GM21515 (cell line): ENCODE results near the gene PLSCR3.

ENCODE experiments used
- ATAC-seq: cut with Tn5 transposase; IDR thresholded peaks from one replicate; pipeline ENCODE4 v1.9.1; 2021; ENCODE audit not compliant: unreplicated experiment

Gene PLSCR3

DNA sequence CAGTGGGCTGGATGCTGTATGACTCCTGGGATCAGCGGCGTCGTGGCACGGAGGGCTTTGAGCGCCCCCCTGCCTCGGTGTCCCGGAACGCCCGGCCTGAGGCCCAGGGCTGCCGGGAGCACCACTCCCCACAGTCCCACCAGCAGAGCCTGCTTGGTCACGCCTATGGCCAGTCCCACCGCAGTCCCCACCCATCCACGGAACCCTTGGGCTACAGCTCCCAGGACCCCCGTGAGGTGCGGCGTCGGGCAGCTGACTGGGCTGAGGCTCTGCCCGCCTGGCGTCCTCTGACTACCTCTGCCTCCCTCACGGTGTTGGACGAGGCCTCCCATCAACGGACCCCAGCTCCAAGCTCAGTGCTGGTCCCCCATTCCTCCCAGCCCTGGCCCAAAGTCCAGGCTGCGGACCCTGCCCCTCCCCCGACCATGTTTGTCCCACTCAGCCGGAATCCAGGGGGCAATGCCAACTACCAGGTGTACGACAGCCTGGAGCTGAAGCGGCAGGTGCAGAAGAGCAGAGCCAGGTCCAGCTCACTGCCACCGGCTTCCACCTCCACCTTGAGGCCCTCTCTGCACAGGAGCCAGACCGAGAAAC is 32.7 kb upstream of the PLSCR3 start:
- ATAC-seq = no peak

DNA sequence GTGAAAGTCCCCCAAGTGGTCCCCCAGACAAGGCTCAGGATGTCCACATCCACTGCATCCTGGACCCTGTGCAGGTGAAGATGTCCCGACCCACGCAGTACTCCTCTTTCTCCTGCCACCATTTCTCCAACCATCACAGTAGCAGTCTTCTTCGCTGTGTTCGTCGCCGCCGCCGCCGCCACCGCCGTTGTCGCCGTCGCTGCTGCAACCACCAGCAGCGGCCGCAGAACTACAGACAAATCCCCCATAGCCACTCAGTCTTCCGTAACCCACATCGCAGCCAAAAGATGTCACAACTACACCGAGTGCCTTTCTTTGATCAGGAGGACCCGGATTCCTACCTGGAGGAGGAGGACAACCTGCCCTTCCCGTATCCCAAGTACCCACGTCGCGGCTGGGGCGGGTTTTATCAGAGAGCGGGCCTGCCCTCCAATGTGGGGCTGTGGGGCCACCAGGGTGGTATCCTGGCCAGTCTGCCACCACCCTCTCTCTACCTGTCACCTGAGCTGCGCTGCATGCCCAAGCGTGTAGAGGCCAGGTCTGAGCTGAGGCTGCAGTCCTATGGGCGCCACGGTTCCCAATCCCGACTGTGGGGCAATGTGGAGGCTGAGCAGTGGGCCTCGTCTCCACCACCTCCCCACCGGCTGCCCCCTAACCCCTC is 32.0 kb upstream of the PLSCR3 start:
- ATAC-seq = no peak

DNA sequence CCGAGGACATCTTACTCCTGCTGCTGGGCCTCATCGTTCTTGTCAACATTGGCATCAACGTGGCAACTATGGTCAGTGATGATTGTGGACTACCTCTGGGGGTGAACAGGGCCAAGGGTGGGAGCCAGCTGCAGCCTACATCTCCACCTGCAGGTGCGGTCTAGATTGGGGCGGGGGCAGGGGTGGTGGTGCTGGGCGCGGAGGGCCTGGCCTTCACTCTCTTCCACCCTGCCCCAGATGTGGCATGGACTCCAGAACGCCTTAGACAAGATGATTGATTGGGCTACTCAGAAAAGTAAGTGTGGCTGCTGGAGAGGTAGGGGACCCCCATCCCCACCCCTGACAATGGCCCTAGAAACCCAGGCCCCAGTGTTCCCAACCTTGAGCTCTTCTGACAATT is 31.4 kb upstream of the PLSCR3 start:
- ATAC-seq = no peak

DNA sequence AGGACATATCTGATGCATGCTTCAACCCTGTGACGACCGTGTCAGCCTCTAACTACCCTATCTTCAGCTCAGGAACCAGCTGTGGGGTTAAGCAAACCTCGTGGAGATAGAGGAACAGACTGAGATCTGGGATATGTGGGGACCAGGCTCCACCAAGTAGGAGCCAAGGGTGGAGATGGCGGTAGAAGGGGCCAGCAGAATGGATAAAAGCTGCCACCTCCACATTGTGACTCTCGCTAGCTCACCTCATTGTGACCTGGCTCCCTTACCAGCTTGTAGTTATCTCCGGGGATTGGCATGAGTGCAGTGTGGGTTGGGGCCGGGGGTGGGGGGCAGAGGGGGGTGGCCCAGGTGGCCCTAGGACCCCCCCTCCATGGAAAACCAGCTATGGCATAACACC is 31.0 kb upstream of the PLSCR3 start, which contains the start of gene SPEM2:
SPEM2 (plus strand) TSS at position 301 of the 400 bp plus-strand sequence; CDS start at position 374, 73 bp downstream.
- no peak for ATAC-seq

DNA sequence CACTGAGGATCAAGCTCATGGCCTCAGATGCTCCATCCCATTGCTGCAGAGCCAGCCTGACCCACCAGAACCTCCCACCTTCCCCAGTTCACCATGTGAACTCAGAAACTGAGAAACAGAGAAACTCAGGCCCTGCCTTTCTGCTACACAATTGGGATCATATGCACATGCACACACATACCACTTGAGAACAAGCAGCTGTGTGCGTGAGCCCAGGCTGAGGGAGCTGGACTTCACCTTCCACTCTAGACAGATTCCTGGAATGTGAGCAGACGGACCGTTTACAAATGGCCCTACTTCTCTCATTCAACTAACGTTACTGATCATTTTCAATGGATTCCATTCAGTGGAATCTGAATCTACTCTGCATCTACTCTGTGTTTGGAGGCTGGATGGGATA is 29.4 kb upstream of the PLSCR3 start:
- no peak for ATAC-seq

DNA sequence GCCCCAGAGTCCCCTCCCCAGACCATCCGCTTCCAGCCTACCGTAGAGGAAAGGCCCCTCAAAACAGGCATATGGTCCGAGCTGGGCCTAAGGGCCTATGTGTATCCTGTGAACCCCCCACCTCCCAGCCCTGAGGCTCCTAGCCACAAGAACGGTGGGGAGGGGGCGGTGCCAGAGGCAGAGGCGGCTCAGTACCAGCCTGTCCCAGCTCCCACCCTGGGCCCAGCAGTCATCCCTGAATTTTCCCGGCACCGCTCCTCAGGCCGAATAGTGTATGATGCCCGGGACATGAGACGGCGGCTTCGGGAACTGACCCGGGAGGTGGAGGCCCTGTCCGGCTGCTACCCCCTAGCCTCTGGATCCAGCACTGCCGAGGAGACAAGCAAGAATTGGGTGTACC is 26.9 kb upstream of the PLSCR3 start:
- no peak for ATAC-seq

DNA sequence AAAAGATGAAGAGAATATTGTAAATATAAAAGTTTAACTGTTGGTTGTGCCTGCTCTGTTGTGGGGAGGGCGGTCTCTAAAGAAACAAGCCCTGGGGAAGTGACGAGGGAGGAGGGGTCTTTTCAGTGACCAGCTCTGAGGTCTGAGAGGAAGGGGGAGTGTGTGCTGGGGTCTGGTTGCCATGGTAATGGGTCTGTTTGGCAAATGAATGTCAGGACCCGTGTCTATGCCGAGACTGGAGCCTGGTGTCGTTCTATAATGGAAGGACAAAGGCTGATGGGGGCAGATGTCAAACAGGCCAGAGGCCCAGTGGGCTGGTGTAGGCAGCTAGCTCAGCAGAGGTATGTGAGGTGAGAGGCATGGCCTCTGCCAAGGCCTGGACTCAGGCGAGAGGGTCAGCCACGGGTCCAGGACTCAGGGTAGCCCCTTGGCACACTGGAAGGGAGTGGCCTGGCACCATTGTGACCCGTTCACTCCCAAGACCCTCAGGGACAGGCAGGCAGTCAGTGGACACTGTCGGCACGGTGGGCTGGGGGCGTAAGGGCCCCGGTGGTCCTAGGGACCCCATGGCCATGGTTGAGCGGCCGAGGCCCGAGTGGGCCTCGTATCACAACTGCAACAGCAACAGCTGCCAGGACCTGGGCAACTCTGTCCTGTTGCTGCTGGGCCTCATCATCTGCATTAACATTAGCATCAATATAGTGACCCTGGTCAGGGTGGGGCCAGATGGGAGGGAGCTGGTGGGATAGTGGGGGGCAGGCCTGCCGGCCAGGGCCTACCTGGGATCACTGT is 25.7 kb upstream of the PLSCR3 start, which contains the start of gene SPEM1:
SPEM1 (plus strand) TSS at position 506 of the 792 bp plus-strand sequence; CDS start at position 567, 61 bp downstream.
- ATAC-seq = no peak

DNA sequence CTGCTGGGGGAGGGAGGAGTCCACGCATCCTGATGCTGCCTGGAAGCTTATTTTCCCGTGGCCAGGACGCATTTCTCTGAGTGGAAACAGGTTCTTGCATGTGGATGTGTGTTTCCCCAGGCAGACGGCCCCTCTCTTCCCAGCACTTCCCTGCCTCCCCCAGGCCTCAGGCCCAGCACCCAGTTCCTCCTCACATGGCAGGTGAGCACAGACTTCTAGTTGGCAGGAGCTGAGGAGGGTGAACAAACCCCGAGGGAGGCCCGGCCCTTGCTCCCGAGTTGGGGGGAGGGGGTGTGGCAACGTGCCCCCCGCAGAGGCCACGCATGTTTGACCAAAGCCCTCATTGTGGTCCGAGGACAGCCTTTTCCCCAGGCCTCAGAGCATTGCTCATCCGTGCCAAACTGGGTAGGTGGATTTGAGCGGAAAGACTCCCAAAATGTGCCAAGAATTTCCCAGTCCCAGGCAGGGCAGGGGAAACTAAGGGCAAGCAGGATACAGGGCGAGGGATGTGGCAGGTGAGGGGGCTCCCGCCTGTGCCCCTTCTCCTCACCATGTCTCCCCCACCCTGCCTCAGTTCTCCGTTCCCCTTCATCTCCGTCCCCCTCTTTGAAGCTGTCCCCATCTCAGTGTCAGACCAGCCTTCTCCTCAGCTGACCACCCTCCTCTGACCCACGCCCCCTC is 24.3 kb upstream of the PLSCR3 start:
- ATAC-seq = no peak

DNA sequence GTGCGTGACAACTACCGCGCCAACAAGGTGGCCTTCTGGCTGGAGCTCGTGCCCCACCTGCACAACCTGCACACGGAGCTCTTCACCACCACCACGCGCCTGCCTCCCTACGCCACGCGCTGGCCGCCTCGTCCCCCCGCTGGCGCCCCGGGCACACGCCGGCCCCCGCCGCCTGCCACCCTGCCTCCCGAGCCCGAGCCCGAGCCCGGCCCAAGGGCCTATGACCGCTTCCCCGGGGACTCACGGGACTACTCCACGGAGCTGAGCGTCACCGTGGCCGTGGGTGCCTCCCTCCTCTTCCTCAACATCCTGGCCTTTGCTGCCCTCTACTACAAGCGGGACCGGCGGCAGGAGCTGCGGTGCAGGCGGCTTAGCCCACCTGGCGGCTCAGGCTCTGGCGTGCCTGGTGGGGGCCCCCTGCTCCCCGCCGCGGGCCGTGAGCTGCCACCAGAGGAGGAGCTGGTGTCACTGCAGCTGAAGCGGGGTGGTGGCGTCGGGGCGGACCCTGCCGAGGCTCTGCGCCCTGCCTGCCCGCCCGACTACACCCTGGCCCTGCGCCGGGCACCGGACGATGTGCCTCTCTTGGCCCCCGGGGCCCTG is 22.8 kb upstream of the PLSCR3 start:
- ATAC-seq = no peak

DNA sequence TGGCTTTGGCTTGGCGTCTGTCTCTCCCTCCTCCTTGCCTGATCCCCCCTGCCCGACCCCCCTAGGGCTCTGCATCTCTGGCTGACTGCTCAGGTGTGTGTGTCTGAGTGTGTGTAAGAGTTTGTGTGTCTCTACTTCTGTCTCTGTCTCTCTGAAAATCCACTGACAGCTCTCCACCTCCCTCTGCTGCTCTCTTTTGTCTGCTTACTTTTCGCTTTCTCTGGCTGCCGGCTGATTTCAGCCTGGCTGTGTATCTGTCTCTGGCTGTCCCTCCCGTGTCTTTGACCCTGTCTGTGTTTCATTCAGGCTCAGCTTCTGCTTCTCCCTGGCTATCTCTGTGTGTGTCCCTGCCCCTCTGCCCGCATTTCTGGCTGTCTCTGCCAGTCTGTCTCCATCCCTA is 22.0 kb upstream of the PLSCR3 start:
- no peak for ATAC-seq

DNA sequence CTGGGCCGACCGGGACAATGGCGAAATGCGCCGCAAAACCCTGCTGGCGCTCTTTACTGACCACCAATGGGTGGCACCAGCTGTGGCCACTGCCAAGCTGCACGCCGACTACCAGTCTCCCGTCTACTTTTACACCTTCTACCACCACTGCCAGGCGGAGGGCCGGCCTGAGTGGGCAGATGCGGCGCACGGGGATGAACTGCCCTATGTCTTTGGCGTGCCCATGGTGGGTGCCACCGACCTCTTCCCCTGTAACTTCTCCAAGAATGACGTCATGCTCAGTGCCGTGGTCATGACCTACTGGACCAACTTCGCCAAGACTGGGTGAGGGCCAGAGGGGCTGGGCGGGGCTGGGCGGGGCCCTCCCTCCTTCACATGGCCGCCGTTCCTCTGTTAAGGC is 21.5 kb upstream of the PLSCR3 start:
- ATAC-seq = no peak

DNA sequence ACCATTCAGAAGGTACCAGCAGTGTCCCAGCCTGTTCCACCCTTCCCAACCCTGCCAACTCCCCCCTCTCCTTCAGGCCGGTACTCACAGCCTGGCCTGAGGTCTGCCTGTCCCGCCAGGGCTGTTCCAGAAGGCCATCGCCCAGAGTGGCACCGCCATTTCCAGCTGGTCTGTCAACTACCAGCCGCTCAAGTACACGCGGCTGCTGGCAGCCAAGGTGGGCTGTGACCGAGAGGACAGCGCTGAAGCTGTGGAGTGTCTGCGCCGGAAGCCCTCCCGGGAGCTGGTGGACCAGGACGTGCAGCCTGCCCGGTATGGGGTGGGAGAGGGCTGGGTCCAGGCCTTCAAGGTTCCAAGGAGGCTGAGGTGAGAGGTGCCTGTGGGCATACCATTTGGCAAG is 20.5 kb upstream of the PLSCR3 start:
- ATAC-seq = no peak

DNA sequence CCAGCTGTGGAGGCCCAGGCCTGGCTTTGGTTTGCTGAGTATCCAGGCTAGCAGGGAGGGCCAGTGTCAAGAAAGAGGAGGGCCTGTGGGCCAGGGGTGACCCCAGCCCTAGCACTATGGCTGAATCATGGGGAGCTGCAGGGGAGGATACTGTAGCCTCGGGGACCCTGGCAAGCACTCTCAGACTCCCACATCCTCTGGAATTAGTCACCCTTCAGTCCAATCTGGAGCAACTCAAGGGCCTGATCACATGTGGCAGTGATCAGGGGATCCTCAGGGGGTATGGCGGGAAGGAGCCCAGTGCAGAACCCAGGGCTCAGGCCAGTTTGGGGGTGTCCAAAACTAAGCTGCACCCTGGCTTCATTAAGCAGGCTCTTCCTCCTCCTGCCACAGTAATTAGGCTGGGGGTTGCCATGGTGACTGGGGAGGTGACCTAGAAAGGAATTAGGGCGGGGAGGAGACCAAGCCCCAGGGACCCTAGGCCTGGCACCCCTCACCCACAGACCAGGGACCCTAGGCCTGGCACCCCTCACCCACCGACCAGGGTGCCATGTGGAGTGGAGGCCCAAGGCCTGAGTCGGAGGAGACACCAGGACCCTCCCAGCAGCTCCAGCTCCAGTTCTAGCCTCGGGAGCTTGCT is 19.1 kb upstream of the PLSCR3 start:
- ATAC-seq = no peak

DNA sequence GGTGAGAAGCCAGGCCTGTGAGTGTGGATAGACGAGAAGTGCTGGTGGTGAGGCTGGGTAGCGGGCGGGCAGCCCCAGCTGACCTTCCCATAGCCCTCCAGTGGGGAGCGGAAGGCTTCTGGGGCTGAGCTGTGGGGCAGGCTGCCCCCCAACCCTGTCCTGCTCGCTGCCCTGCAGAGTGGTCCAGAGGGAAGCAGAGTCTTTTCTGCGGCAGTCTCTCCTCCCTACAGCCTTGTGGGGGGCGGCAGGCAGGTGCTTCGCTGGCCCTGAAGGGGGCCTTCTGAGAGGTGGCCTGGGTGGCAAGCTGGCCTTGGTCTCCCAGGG is 17.1 kb upstream of the PLSCR3 start:
- no peak for ATAC-seq

DNA sequence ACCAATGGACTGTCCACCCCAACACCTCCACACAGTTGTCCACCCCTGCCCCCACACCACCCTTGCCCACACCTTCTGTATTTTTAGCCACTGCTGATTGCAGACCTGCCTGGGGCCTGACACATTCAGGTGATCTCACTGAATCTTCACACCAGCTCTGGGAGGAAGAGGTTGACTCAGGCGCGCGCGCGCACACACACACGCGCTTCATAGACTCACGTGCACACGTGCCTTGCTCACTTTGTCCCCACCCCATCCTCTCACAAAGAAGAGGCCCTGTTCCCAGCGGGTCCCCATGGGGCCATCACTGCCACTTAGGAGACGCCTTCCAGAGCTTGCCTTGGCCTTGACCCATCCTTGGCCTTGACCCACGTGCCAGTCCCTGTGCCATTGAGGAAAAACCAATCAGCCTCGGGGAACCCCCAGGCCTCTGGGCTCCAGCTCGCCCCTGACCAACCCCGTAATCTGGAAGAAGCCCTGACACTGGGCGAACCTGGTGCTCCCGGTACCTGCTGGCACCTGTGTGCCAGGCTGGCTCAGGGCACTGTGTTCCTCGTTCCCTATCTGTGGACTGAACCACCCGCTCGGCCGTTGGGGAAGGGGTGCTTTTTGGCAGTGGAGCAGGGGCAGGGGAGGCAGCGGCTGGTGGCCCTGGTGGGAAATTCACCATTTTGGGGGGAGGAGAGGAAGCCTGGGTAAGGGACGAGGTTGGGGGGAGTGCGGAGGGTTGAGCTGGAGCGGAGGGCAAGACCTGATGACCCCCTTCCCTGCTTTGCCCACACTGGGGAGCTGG is 16.5 kb upstream of the PLSCR3 start:
- no peak for ATAC-seq

DNA sequence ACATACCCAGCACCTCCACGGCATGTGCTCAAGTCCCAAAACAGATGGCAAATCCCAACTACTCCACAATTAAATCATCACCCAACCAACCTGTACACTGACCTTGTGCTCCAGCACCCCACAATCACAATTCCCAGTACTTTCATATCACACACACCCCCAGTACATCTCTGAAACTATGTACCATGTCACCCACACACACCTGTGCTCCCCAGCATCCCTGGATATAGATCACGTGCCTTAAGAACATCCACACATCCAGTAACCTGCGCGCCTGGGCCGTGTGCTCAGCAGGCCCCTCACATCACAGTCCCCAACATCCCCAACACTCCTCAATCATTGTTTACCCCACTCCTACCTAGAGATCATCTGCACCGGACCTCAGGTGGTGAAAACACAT is 15.4 kb upstream of the PLSCR3 start:
- ATAC-seq = no peak

DNA sequence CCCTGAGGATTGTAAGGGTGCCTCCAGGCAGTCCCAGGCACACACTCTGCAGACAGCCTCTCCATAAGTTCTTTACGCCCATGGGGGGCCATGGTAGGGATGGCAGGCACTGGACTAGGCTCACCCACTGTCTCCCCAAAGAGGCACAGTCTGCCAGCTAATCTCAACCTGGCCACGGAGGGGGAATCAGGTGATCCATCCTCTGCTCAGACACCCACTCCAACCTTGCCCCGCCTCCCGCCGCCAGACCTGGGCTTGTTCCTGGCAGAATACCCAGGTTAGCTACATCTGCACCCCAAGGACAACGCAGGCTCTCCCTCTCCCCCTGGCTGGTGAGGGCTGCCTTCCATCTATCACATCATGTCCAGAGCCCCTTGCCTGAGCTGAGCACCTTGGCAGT is 14.5 kb upstream of the PLSCR3 start:
- no peak for ATAC-seq

DNA sequence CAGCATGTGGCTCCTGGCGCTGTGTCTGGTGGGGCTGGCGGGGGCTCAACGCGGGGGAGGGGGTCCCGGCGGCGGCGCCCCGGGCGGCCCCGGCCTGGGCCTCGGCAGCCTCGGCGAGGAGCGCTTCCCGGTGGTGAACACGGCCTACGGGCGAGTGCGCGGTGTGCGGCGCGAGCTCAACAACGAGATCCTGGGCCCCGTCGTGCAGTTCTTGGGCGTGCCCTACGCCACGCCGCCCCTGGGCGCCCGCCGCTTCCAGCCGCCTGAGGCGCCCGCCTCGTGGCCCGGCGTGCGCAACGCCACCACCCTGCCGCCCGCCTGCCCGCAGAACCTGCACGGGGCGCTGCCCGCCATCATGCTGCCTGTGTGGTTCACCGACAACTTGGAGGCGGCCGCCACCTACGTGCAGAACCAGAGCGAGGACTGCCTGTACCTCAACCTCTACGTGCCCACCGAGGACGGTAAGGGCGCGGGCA is 14.0 kb upstream of the PLSCR3 start:
- no peak for ATAC-seq

DNA sequence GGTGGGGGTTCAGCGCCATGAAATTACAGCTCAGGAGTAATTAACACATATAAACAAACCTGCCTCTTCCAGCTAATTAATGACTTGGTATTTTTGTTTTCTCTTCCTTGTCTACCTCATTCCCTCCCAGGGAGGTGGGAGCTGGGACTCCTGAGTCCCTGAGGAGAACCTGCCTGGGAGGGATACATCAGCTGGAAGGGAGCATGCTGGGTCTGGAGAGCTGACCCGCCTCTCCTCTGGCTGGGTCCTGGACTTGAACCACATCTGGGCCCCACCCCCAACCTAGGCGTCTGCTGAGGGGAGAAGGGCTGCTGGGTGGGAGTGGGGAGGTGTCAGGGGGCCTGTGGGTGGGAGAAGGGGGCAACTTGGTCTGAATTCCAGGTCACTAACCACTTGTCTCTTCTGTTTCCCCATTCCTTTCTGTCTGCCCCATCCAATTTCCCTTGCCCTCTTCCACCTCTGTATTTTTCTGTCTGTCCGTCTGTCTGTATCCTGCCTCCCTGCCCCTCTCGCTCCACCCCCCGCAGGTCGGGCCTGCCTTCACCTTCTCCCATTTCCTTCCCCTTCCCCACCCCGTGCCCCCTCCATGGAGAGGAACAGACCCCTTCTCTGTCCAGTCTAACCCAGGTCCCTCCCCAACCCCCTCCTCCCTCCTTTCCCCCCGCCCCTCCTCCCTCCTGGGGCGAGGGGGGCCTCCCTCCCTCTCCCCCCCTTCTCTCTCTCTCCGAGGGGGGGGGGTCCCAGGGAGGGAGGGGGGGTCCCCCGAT is 13.3 kb upstream of the PLSCR3 start, which contains the start of gene NLGN2:
NLGN2 (plus strand) TSS at position 361 of the 767 bp plus-strand sequence. CDS start 411 bp downstream, outside the sequence.
- ATAC-seq = no peak
